Measurements from ENCODE around the gene SLC66A2.

The SLC66A2 gene

GRCh38 chr18:79926306-79926705 lies 25.1 kb downstream of the SLC66A2 start:
- TF ChIP-seq MAX (IDR thresholded peaks at IDR 0.05) (no peak), EGR1 (IDR thresholded peaks at IDR 0.05) (no peak), TAF1 (IDR thresholded peaks at IDR 0.05; ENCODE audit: low read depth) (no peak), TEAD4 (IDR thresholded peaks at IDR 0.05) (no peak), RAD21 (IDR thresholded peaks at IDR 0.05; ENCODE audit: low read depth) (no peak), CREB1 (IDR thresholded peaks at IDR 0.05; ENCODE audit: low read depth) (no peak), EP300 (IDR thresholded peaks at IDR 0.05; ENCODE audit: borderline replicate concordance) (no peak), YY1 (IDR thresholded peaks at IDR 0.05; ENCODE audit: low read depth) (no peak), ZBTB7A (IDR thresholded peaks at IDR 0.05; ENCODE audit: low read depth) (no peak), FOXM1 (IDR thresholded peaks at IDR 0.05; ENCODE audit: borderline replicate concordance, low read depth) (no peak), REST (IDR thresholded peaks at IDR 0.05; ENCODE audit: low read depth) (no peak), TCF12 (IDR thresholded peaks at IDR 0.05; ENCODE audit: low read depth) (no peak)
- TF ChIP-seq, protein P1, sequence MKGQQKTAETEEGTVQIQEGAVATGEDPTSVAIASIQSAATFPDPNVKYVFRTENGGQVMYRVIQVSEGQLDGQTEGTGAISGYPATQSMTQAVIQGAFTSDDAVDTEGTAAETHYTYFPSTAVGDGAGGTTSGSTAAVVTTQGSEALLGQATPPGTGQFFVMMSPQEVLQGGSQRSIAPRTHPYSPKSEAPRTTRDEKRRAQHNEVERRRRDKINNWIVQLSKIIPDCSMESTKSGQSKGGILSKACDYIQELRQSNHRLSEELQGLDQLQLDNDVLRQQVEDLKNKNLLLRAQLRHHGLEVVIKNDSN (IDR thresholded peaks at IDR 0.05): no peak

GRCh38 chr18:79924814-79925731 lies 26.4 kb downstream of the SLC66A2 start:
- TF ChIP-seq TCF12 (IDR thresholded peaks at IDR 0.05; ENCODE audit: low read depth): no peak

- no peak for TF ChIP-seq TCF12 (IDR thresholded peaks at IDR 0.05; ENCODE audit: low read depth)
- TF ChIP-seq TAF1 (IDR thresholded peaks at IDR 0.05; ENCODE audit: low read depth): no peak
- TF ChIP-seq, protein P1 (IDR thresholded peaks at IDR 0.05): no peak
- no peak for TF ChIP-seq TEAD4 (IDR thresholded peaks at IDR 0.05)
- TF ChIP-seq RAD21 (IDR thresholded peaks at IDR 0.05; ENCODE audit: low read depth): no peak
- no peak for TF ChIP-seq EGR1 (IDR thresholded peaks at IDR 0.05)
- no peak for TF ChIP-seq EP300 (IDR thresholded peaks at IDR 0.05; ENCODE audit: borderline replicate concordance)
- TF ChIP-seq ZBTB7A (IDR thresholded peaks at IDR 0.05; ENCODE audit: low read depth): no peak
- TF ChIP-seq CEBPB (IDR thresholded peaks at IDR 0.05): no peak
- TF ChIP-seq NFIC (IDR thresholded peaks at IDR 0.05): no peak
- TF ChIP-seq YY1 (IDR thresholded peaks at IDR 0.05; ENCODE audit: low read depth): no peak
These were observed 27.4 kb downstream of the SLC66A2 start for GRCh38 chr18:79923896-79924585.

- TF ChIP-seq TAF1 (IDR thresholded peaks at IDR 0.05; ENCODE audit: low read depth) (no peak), REST (IDR thresholded peaks at IDR 0.05; ENCODE audit: low read depth) (no peak), TEAD4 (IDR thresholded peaks at IDR 0.05) (no peak), RAD21 (IDR thresholded peaks at IDR 0.05; ENCODE audit: low read depth) (no peak)
- TF ChIP-seq, protein P1 (IDR thresholded peaks at IDR 0.05): no peak
These were observed 28.5 kb downstream of the SLC66A2 start for GRCh38 chr18:79922971-79923411.

- TF ChIP-seq FOXM1 (IDR thresholded peaks at IDR 0.05; ENCODE audit: borderline replicate concordance, low read depth) (no peak), EP300 (IDR thresholded peaks at IDR 0.05; ENCODE audit: borderline replicate concordance) (no peak), CREB1 (IDR thresholded peaks at IDR 0.05; ENCODE audit: low read depth) (no peak), NFIC (IDR thresholded peaks at IDR 0.05) (no peak), TAF1 (IDR thresholded peaks at IDR 0.05; ENCODE audit: low read depth) (no peak), CEBPB (IDR thresholded peaks at IDR 0.05) (no peak), TEAD4 (IDR thresholded peaks at IDR 0.05) (no peak), EGR1 (IDR thresholded peaks at IDR 0.05) (no peak), MAX (IDR thresholded peaks at IDR 0.05) (no peak), YY1 (IDR thresholded peaks at IDR 0.05; ENCODE audit: low read depth) (no peak), REST (IDR thresholded peaks at IDR 0.05; ENCODE audit: low read depth) (no peak)
- TF ChIP-seq, protein P1 (IDR thresholded peaks at IDR 0.05): no peak
These were observed 29.2 kb downstream of the SLC66A2 start for GRCh38 chr18:79921984-79922965.
